Loucy (cell line): Measurements from ENCODE around the gene PPP1R12B.

Experiments
- H2AFZ ChIP-seq: fragments of 200-600 bp; sonication (generic); 2 replicates; pipeline ENCODE4 v1.6.0; 2016; ENCODE audit warnings: antibody characterized with exemption, mild to moderate bottlenecking, low read length, moderate library complexity
- H3F3A ChIP-seq: fragments of 200-600 bp; 2 replicates; pipeline ENCODE4 v1.6.0; 2016; ENCODE audit warnings: antibody characterized with exemption, low read depth, mild to moderate bottlenecking
- H3K27me3 ChIP-seq: fragments of 200-600 bp; sonication (generic); 2 replicates; pipeline ENCODE4 v1.6.1; 2014; ENCODE audit warnings: low read length, mild to moderate bottlenecking; ENCODE audit not compliant: insufficient read depth, poor library complexity, severe bottlenecking
- H3K36me3 ChIP-seq: fragments of 200-600 bp; sonication (generic); 2 replicates; pipeline ENCODE4 v1.6.1; 2016; ENCODE audit warnings: low read length; ENCODE audit not compliant: insufficient read depth
- H3K4me1 ChIP-seq: fragments of 200-600 bp; sonication (generic); 2 replicates; pipeline ENCODE4 v1.5.1; 2014; ENCODE audit warnings: low read length, mild to moderate bottlenecking; ENCODE audit not compliant: insufficient read depth, poor library complexity, severe bottlenecking
- H3K4me2 ChIP-seq: fragments of 200-600 bp; sonication (generic); 2 replicates; pipeline ENCODE4 v1.6.0; 2014; ENCODE audit warnings: antibody characterized with exemption, low read length, low read depth, mild to moderate bottlenecking; ENCODE audit not compliant: poor library complexity, severe bottlenecking
- H3K4me3 ChIP-seq: fragments of 200-600 bp; sonication (generic); 2 replicates; pipeline ENCODE4 v1.5.1; 2014; ENCODE audit warnings: low read length, mild to moderate bottlenecking, mixed read lengths; ENCODE audit not compliant: poor library complexity, severe bottlenecking
- H3K79me2 ChIP-seq: fragments of 200-600 bp; sonication (generic); 2 replicates; pipeline ENCODE4 v1.6.1; 2014; ENCODE audit warnings: low read length; ENCODE audit not compliant: insufficient read depth
- H3K9ac ChIP-seq: fragments of 200-600 bp; sonication (generic); 2 replicates; pipeline ENCODE4 v1.6.0; 2014; ENCODE audit warnings: mild to moderate bottlenecking, low read depth, low read length, moderate library complexity; ENCODE audit not compliant: poor library complexity, severe bottlenecking
- H3K9me2 ChIP-seq: fragments of 200-600 bp; sonication (generic); replicated peaks from 2 replicates; pipeline ENCODE4 v1.6.1; 2016; ENCODE audit warnings: low read depth, low read length, mixed read lengths
- H3K9me3 ChIP-seq: fragments of 200-600 bp; sonication (generic); 2 replicates; pipeline ENCODE4 v1.6.1; 2014; ENCODE audit warnings: mild to moderate bottlenecking, antibody characterized with exemption, low read length, low read depth; ENCODE audit not compliant: insufficient read depth
- H4K20me1 ChIP-seq: fragments of 200-600 bp; sonication (generic); 2 replicates; pipeline ENCODE4 v1.6.0; 2014; ENCODE audit warnings: antibody characterized with exemption, low read length, mild to moderate bottlenecking; ENCODE audit not compliant: insufficient read depth, poor library complexity, severe bottlenecking
- EZH2phosphoT487 ChIP-seq: fragments of 200-600 bp; IDR thresholded peaks from 2 replicates; pipeline ENCODE4 v1.6.1; 2018; ENCODE audit warnings: antibody characterized with exemption, mild to moderate bottlenecking, moderate library complexity, borderline replicate concordance
- TF ChIP-seq, protein P1 (sequence below): fragments of 200-600 bp; sonication (generic); conservative IDR thresholded peaks from 2 replicates; pipeline ENCODE4 v1.5.1; 2014; ENCODE audit warnings: mild to moderate bottlenecking, antibody characterized with exemption, low read length

The PPP1R12B gene

GRCh38 chr1:202310746-202311145 is 37.8 kb upstream of the PPP1R12B start:
- Histone ChIP-seq H3K27me3 (no peaks in the 10 kb centered on the region), H3K9me2 (no peaks in the 10 kb centered on the region), H3F3A (no peaks in the 10 kb centered on the region), H4K20me1 (no peaks in the 10 kb centered on the region), H3K4me2 (no peak overlapping the region), H3K9ac (no peak overlapping the region), H3K9me3 (no peaks in the 10 kb centered on the region), H3K36me3 (no peaks in the 10 kb centered on the region), H3K4me1 (no peaks in the 10 kb centered on the region), H3K79me2 (no peaks in the 10 kb centered on the region), H2AFZ (no peak overlapping the region), H3K4me3 (no peak overlapping the region)
- TF ChIP-seq, protein P1, sequence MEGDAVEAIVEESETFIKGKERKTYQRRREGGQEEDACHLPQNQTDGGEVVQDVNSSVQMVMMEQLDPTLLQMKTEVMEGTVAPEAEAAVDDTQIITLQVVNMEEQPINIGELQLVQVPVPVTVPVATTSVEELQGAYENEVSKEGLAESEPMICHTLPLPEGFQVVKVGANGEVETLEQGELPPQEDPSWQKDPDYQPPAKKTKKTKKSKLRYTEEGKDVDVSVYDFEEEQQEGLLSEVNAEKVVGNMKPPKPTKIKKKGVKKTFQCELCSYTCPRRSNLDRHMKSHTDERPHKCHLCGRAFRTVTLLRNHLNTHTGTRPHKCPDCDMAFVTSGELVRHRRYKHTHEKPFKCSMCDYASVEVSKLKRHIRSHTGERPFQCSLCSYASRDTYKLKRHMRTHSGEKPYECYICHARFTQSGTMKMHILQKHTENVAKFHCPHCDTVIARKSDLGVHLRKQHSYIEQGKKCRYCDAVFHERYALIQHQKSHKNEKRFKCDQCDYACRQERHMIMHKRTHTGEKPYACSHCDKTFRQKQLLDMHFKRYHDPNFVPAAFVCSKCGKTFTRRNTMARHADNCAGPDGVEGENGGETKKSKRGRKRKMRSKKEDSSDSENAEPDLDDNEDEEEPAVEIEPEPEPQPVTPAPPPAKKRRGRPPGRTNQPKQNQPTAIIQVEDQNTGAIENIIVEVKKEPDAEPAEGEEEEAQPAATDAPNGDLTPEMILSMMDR = no peak
- TF ChIP-seq EZH2phosphoT487 = no peak

- Histone ChIP-seq H2AFZ (no peak overlapping the region), H3F3A (no peaks in the 10 kb centered on the region), H3K4me3 (no peak overlapping the region), H3K79me2 (no peaks in the 10 kb centered on the region), H3K4me2 (no peak overlapping the region), H3K36me3 (no peaks in the 10 kb centered on the region), H4K20me1 (no peaks in the 10 kb centered on the region), H3K27me3 (no peaks in the 10 kb centered on the region), H3K9me3 (no peaks in the 10 kb centered on the region), H3K9ac (no peak overlapping the region), H3K4me1 (no peaks in the 10 kb centered on the region), H3K9me2 (no peaks in the 10 kb centered on the region)
- TF ChIP-seq, protein P1 = no peak
- no peak for TF ChIP-seq EZH2phosphoT487
These were observed 36.4 kb upstream of the PPP1R12B start for GRCh38 chr1:202311875-202312635.

- Histone ChIP-seq H3F3A (no peaks in the 10 kb centered on the region), H4K20me1 (no peaks in the 10 kb centered on the region), H3K9ac (no peak overlapping the region), H3K9me2 (no peaks in the 10 kb centered on the region), H3K4me1 (no peaks in the 10 kb centered on the region), H3K4me2 (no peak overlapping the region), H3K79me2 (no peaks in the 10 kb centered on the region), H3K9me3 (no peaks in the 10 kb centered on the region), H3K27me3 (no peaks in the 10 kb centered on the region), H3K4me3 (no peak overlapping the region), H3K36me3 (no peaks in the 10 kb centered on the region), H2AFZ (no peak overlapping the region)
- TF ChIP-seq, protein P1 = peak; percentile 97
- no peak for TF ChIP-seq EZH2phosphoT487
These were observed 32.8 kb upstream of the PPP1R12B start for GRCh38 chr1:202315576-202316168.
